Raji (cell line): Measurements from ENCODE around the gene ATP12A.

Experiments
- POLR2A ChIP-seq: IDR thresholded peaks from 2 replicates; pipeline ENCODE4 v1.6.1; 2011; ENCODE audit warnings: low read depth, low read length, control low read depth; ENCODE audit not compliant: insufficient read depth

ATP12A gene

GRCh38 chr13:24692561-24692960 is 12.4 kb downstream of the ATP12A start:
- TF ChIP-seq POLR2A, result no peak

DNA sequence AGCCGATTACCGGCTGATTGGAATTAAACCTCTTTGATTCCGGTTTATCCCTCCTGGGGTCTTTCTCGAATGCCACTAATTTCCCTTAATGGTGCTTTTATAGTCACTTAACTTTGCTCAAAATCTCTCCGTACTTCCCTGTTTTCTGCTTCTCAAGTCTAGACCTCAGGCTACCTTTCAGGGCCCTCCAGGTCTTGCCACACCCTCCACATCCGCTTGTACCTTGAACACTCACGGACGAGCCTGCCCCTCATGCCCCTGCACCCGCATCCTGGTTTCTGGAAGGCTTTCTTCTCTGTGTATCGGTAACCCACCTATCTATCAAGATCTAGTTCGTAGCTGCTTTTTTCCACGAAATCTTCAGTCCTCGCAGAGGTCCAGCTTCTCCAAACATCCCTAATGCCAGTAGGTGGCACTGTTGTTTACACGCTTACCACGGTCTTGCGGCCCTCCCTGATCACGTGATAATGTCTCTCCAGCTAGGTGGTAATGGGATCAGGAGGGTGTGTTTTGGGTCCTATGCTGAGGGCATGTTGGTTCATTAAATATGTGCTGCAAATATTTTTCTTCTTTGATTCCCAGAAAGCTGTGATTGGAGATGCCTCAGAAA is 13.8 kb downstream of the ATP12A start:
- no peak for TF ChIP-seq POLR2A

DNA sequence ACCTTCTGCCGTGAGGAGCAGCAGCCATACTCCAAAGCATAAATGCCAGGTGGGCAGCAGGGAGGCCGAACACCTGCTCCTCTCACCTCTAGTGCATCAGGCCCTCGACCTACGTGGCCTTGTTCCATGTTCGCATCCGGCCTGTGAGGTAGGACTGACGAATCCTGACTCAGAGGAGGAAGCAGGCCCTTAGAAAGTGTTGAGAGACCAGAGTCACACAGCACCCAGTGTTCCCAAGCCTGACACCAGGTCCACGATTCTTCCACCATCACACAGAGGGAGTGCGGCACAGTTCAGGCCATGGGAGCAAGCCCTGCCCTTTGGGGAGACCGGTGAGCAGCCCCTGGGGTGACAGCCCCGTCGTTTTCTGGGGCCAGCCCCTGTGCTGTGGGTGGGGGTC is 14.7 kb downstream of the ATP12A start:
- TF ChIP-seq POLR2A, result no peak

DNA sequence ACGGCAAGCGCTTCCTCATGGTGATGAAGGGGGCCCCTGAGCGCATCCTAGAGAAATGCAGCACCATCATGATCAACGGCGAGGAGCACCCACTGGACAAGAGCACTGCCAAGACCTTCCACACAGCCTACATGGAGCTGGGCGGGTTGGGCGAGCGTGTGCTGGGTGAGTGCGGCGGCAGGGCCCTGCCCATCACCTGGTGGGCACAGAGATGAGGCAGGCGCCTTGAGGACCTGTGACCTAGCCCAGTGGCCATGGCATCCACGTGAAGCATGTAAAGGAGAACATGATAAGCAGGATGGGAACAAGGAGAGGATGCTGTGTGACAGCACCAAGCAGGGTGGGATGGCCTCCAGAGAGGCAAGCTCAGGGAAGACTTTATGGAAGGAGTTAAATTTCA is 18.5 kb downstream of the ATP12A start:
- TF ChIP-seq POLR2A, result no peak

DNA sequence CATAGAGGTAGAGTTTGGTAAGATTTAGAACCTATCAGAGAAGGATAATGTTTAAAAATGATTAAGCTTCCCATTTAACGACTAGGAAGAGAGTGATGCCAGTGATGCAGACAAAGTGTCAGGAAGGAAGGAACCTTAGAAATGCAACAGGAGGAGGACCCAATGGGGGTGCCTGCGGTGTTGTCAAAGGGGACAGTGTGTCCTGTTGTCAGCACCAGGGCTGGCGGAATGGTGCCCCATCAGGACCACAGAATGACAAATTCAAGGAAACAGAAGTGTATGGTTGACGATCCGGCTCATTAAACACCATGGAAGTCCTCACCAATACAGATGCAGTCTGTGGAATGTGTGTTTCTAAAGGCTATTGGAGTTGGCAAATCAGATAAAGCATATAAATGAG is 19.3 kb downstream of the ATP12A start:
- TF ChIP-seq POLR2A, result no peak

GRCh38 chr13:24700539-24700938 is 20.3 kb downstream of the ATP12A start:
- no peak for TF ChIP-seq POLR2A

DNA sequence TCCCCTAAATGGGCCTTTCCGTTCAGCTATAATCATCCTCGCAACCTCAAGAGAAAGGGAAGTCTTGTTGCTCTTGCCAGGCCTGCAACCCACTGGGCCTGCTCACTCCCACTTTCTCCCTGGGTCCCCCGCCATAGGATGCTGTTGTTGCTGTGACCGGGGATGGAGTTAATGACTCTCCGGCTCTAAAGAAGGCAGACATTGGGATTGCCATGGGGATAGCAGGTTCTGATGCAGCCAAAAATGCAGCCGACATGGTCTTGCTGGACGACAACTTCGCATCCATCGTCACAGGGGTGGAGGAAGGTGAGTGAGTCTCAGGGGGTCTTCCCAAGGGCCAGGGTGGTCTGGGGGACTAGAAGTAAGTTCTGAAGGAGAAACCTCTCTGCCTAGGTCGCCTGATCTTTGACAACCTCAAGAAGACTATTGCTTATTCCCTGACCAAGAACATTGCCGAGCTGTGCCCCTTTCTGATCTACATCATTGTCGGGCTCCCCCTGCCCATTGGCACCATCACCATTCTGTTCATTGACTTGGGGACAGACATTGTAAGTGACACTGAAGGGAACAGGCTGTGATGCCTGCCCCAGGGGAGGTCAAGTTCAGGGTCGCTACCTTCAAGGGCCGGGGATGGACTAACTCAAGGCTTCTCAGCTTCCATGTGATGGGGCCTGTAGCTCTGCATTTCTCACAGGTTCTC is 26.8 kb downstream of the ATP12A start:
- TF ChIP-seq POLR2A, result no peak

GRCh38 chr13:24709186-24709913 is 29.1 kb downstream of the ATP12A start:
- TF ChIP-seq POLR2A, result no peak

DNA sequence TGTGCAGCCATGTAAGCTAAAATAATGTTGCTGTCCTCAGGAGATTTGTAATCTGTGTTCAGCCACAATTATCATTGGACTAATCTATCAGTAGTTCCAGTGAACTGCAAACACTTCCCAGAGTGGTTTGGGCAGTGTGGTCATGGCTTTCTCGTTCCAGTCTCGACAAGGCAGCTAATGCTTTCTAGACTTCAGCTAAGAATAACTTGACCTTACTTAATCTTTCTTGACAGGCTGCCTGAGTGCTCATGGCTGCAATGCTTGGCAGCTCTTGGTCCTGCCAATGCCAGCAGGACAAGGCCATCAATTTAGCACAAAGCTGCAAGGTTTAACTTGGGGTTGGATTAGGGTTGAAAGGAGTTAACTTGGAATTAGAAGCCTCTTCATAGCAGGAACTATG is 32.8 kb downstream of the ATP12A start:
- TF ChIP-seq POLR2A, result no peak

- TF ChIP-seq POLR2A, result no peak
Observed at GRCh38 chr13:24716011-24716410, 35.8 kb downstream of the ATP12A start.

DNA sequence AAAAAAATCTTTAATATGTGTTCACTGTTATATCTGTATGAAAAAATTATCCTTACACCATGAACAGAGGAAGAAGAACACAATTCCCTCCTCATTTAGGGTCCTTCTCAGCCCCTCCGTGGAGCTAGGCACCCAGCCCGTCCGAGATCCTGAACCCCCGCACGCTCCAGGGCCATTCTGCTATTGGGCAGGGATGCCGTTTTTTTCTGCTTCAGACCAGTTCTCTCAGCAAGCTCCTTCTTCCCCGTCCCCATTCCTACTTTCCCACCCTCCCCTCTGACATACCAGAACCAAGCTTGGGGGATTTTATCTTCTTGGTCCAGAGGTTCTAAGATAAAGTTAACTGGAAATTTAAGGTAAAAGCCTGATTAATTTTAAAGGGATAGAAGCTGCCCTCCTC is 36.2 kb downstream of the ATP12A start:
- no peak for TF ChIP-seq POLR2A

DNA sequence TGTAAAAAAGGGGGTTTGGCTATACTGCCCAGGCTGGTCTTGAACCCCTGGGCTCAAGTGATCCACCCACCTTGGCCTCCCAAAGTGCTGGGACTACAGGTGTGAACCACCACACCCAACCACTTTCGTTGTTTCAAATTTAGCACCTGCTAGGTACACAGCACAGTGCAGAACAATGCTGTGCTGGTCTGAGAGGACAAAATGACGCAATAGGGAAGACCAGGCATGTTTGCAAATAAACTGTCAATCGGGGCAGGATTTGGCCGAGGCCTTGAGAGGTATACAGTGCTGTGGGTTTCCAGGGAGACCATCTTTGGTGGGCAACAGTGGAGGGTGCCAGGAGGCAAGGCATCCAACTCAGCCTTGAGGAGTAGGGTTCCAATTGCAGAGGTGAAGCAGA is 37.0 kb downstream of the ATP12A start:
- no peak for TF ChIP-seq POLR2A

DNA sequence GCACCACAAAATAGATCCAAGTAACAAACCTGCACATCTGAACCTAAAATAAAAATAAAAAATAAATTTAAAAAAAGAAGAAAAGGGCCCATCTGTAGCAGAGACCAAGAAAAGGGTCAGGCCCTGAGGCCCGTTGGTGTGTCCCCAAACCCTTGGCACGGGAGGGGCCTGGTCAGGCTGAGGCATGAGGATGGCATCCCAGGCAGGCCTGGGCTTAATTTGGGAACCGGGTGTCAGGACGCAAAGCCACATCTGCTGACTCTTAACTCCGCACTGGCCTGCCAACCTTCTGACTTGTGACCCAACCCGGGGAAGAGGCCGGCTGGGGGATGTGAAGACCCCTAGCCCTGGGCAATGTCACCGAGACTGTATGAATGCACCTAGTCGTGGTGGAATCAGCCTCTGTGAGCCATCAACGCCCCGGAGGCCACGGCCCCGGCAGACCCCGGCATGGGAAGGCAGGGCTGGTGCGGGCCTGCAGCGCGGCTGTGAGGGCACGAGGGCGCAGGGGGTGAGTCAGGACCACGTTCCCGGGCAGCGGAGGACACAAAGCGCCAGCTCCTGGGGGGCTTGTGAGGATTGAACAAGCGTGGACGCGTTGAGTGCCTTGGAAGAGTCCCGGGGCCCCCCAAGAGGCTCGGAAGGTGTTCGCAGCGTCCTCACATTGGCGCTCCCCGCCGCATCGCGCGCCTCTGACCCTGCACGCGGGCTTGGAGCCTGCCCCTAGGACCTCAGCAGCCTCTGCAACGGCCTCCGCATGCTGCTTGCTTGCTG is 38.2 kb downstream of the ATP12A start:
- TF ChIP-seq POLR2A, result no peak

GRCh38 chr13:24719139-24719538 is 38.9 kb downstream of the ATP12A start:
- TF ChIP-seq POLR2A, result no peak

GRCh38 chr13:24723206-24723605 is 43.0 kb downstream of the ATP12A start:
- no peak for TF ChIP-seq POLR2A

DNA sequence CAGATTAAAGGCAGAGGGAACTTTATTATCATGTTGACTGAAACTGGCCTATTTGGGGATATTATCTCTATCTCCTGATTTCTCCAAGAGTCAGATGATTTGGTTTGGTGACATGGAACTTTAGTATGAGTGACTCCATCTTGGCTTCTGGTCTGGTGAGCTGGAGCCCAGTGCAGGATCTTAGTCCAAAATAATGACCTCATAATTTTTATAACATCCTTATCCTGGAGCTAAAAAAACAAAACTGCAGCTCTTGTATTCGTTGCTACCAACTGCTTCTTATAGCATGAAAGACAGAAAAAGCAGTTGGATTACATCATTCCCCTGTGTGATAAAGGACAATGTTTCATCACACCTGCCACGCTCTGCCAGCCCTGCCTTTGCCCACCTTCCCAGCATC is 44.5 kb downstream of the ATP12A start:
- no peak for TF ChIP-seq POLR2A

DNA sequence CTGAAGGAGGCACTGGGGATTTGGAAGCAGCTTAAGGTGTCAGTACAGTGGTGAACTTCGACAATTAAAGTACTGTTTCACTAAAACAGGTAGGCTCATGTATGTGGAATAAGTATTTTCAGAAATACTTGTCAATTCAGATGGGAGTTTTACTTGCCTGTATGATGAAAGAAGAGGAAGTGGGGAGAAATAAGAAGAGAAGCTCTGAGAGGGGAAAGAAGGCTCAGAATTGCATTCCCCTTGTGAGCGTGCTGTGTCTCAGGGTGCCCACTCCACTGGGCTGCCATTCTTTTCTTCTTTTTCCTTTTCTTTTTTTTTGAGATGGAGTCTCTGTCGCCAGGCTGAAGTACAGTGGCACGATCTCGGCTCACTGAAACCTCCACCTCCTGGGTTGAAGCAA is 45.2 kb downstream of the ATP12A start:
- TF ChIP-seq POLR2A, result no peak
